Activated naive CD8-positive, alpha-beta T cell treated with anti-CD3 and anti-CD28 coated beads for 36 hours (primary cell): ENCODE results near the gene PASK. TPM values are rescaled to one million over a fixed set of nuclear protein-coding genes. Genes with fewer than 3 reads are reported as not detected.

ENCODE experiments used
- DNase-seq: peaks from one replicate; pipeline ENCODE4 v3.0.0; 2021
- H3K27ac Mint-ChIP-seq: one replicate; pipeline ENCODE4 v1.8.0; 2022; ENCODE audit warnings: mild to moderate bottlenecking, moderate library complexity, mixed read lengths
- H3K27me3 Mint-ChIP-seq: one replicate; pipeline ENCODE4 v1.8.0; 2022; ENCODE audit warnings: mild to moderate bottlenecking, mixed read lengths
- H3K36me3 Mint-ChIP-seq: one replicate; pipeline ENCODE4 v1.8.0; 2021; ENCODE audit warnings: mild to moderate bottlenecking, mixed read lengths
- H3K4me1 Mint-ChIP-seq: one replicate; pipeline ENCODE4 v1.8.0; 2021; ENCODE audit warnings: mixed read lengths
- H3K4me3 Mint-ChIP-seq: one replicate; pipeline ENCODE4 v1.8.0; 2022; ENCODE audit warnings: mild to moderate bottlenecking, moderate library complexity, mixed read lengths
- H3K9me3 Mint-ChIP-seq: one replicate; pipeline ENCODE4 v1.8.0; 2022; ENCODE audit warnings: mixed read lengths
- total RNA-seq, 2 experiments: library from RNA; stranded (reverse); gene quantifications; one replicate each; pipeline ENCODE4 v1.2.3, GENCODE V29; 2021

The PASK gene
- total RNA-seq, 2 experiments from 2014 or later = 68.5 to 76.4 TPM

GRCh38 chr2:241081643-241082340 is 67.5 kb downstream of the PASK start:
- peaks cover 4% of the 10 kb centered on the region for H3K4me1 Mint-ChIP-seq
- no peaks in the 10 kb centered on the region for H3K27me3 Mint-ChIP-seq
- H3K9me3 Mint-ChIP-seq = peaks cover 11% of the 10 kb centered on the region
- H3K36me3 Mint-ChIP-seq = peaks cover 22% of the 10 kb centered on the region
- H3K4me3 Mint-ChIP-seq = no peak overlapping the region
- H3K27ac Mint-ChIP-seq = peak overlapping the region; percentile 18
- DNase-seq = no peak

GRCh38 chr2:241081190-241081642 is 68.1 kb downstream of the PASK start:
- DNase-seq = no peak
- Mint-ChIP-seq H3K4me3 (no peak overlapping the region), H3K4me1 (peaks cover 4% of the 10 kb centered on the region), H3K36me3 (peaks cover 16% of the 10 kb centered on the region), H3K27me3 (no peaks in the 10 kb centered on the region), H3K27ac (peak overlapping the region; percentile 18), H3K9me3 (peaks cover 8% of the 10 kb centered on the region)

- Mint-ChIP-seq H3K27me3 (no peaks in the 10 kb centered on the region), H3K27ac (peak overlapping the region; percentile 44), H3K36me3 (peaks cover 12% of the 10 kb centered on the region), H3K4me3 (no peak overlapping the region), H3K9me3 (peaks cover 6% of the 10 kb centered on the region), H3K4me1 (peaks cover 4% of the 10 kb centered on the region)
- DNase-seq = no peak
Observed at GRCh38 chr2:241080405-241081189, 68.7 kb downstream of the PASK start.

GRCh38 chr2:241074901-241075540 is 74.3 kb downstream of the PASK start:
- H3K27ac Mint-ChIP-seq = no peak overlapping the region
- DNase-seq = no peak
- H3K4me3 Mint-ChIP-seq = no peak overlapping the region
- no peaks in the 10 kb centered on the region for H3K36me3 Mint-ChIP-seq
- H3K27me3 Mint-ChIP-seq = no peaks in the 10 kb centered on the region
- H3K4me1 Mint-ChIP-seq = peaks cover 2% of the 10 kb centered on the region
- no peaks in the 10 kb centered on the region for H3K9me3 Mint-ChIP-seq

- no peak for DNase-seq
- H3K36me3 Mint-ChIP-seq = no peaks in the 10 kb centered on the region
- H3K4me1 Mint-ChIP-seq = peaks cover 2% of the 10 kb centered on the region
- H3K9me3 Mint-ChIP-seq = no peaks in the 10 kb centered on the region
- no peak overlapping the region for H3K4me3 Mint-ChIP-seq
- no peak overlapping the region for H3K27ac Mint-ChIP-seq
- no peaks in the 10 kb centered on the region for H3K27me3 Mint-ChIP-seq
Observed at GRCh38 chr2:241074065-241074818, 75.0 kb downstream of the PASK start.

- H3K4me1 Mint-ChIP-seq = peaks cover 2% of the 10 kb centered on the region
- H3K27me3 Mint-ChIP-seq = no peaks in the 10 kb centered on the region
- H3K9me3 Mint-ChIP-seq = no peaks in the 10 kb centered on the region
- no peak overlapping the region for H3K27ac Mint-ChIP-seq
- no peaks in the 10 kb centered on the region for H3K36me3 Mint-ChIP-seq
- no peak for DNase-seq
- H3K4me3 Mint-ChIP-seq = no peak overlapping the region
Observed at GRCh38 chr2:241073166-241074064, 75.9 kb downstream of the PASK start.

- Mint-ChIP-seq H3K27ac (no peak overlapping the region), H3K4me3 (no peak overlapping the region), H3K27me3 (no peaks in the 10 kb centered on the region), H3K9me3 (no peaks in the 10 kb centered on the region), H3K4me1 (no peaks in the 10 kb centered on the region), H3K36me3 (no peaks in the 10 kb centered on the region)
- DNase-seq = no peak
Observed at GRCh38 chr2:241072553-241073165, 76.6 kb downstream of the PASK start.

- no peaks in the 10 kb centered on the region for H3K36me3 Mint-ChIP-seq
- H3K27ac Mint-ChIP-seq = no peak overlapping the region
- DNase-seq = no peak
- H3K27me3 Mint-ChIP-seq = no peaks in the 10 kb centered on the region
- no peaks in the 10 kb centered on the region for H3K9me3 Mint-ChIP-seq
- no peak overlapping the region for H3K4me3 Mint-ChIP-seq
- H3K4me1 Mint-ChIP-seq = no peaks in the 10 kb centered on the region
Observed at GRCh38 chr2:241072151-241072550, 77.1 kb downstream of the PASK start.

- Mint-ChIP-seq H3K9me3 (no peaks in the 10 kb centered on the region), H3K27me3 (no peaks in the 10 kb centered on the region), H3K4me3 (no peak overlapping the region), H3K4me1 (no peaks in the 10 kb centered on the region), H3K36me3 (no peaks in the 10 kb centered on the region), H3K27ac (no peak overlapping the region)
- DNase-seq = no peak
Observed at GRCh38 chr2:241071677-241072111, 77.6 kb downstream of the PASK start.

GRCh38 chr2:241070811-241071676 is 78.2 kb downstream of the PASK start:
- no peak for DNase-seq
- Mint-ChIP-seq H3K9me3 (no peaks in the 10 kb centered on the region), H3K27ac (no peak overlapping the region), H3K4me1 (no peaks in the 10 kb centered on the region), H3K36me3 (no peaks in the 10 kb centered on the region), H3K4me3 (no peak overlapping the region), H3K27me3 (no peaks in the 10 kb centered on the region)

GRCh38 chr2:241070361-241070760 is 78.9 kb downstream of the PASK start:
- DNase-seq = no peak
- no peaks in the 10 kb centered on the region for H3K9me3 Mint-ChIP-seq
- no peaks in the 10 kb centered on the region for H3K4me1 Mint-ChIP-seq
- H3K27ac Mint-ChIP-seq = no peak overlapping the region
- H3K27me3 Mint-ChIP-seq = no peaks in the 10 kb centered on the region
- no peaks in the 10 kb centered on the region for H3K36me3 Mint-ChIP-seq
- H3K4me3 Mint-ChIP-seq = no peak overlapping the region

GRCh38 chr2:241069821-241070281 is 79.4 kb downstream of the PASK start:
- DNase-seq = no peak
- Mint-ChIP-seq H3K27me3 (no peaks in the 10 kb centered on the region), H3K9me3 (no peaks in the 10 kb centered on the region), H3K27ac (no peak overlapping the region), H3K36me3 (no peaks in the 10 kb centered on the region), H3K4me3 (no peak overlapping the region), H3K4me1 (no peaks in the 10 kb centered on the region)
